ENCODE results near the gene TRIM34.
"Not testable (repeated sequence)": the region's sequence is repeated elsewhere in the genome, so short reads cannot be mapped to it uniquely, and the experiment has no call there.

TRIM34 gene

DNA sequence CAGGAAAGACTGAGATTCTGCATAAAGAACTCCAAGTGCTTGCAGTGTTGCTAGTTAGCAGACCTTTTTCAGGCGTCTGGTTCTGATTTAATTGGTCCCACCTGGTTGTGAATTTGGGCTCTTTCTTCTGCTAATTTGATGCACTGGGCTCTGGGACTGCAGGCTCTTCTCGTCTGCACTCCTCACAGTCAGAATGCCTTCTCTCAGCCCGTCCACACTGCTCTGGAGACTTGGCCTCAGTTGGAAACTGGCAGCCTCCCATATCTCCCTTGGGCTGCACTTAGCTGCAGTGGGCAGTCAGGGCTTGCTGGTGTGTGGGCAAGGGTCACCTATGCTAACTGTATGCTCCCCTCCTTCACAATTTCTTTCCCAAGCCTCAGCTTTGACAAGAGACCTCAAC is 26.8 kb upstream of the TRIM34 start:
- Histone ChIP-seq H2AFZ (ENCODE audit: low read length, unreplicated experiment) (peak overlapping the region; percentile 3), H3K4me3 (ENCODE audit: low read depth, low read length) (peak overlapping the region; percentile 90), H3K4me1 (ENCODE audit: control insufficient read depth, insufficient read depth, low read length, unreplicated experiment) (peaks cover 33% of the 10 kb centered on the region), H3K36me3 (ENCODE audit: insufficient read depth, low read length) (no peaks in the 10 kb centered on the region), H3K79me2 (ENCODE audit: control insufficient read depth, insufficient read depth, low read length, unreplicated experiment) (peaks cover 11% of the 10 kb centered on the region), H3K27me3 (ENCODE audit: insufficient read depth, low read length) (no peaks in the 10 kb centered on the region), H3K27ac (ENCODE audit: low read depth, low read length) (no peak overlapping the region)

DNA sequence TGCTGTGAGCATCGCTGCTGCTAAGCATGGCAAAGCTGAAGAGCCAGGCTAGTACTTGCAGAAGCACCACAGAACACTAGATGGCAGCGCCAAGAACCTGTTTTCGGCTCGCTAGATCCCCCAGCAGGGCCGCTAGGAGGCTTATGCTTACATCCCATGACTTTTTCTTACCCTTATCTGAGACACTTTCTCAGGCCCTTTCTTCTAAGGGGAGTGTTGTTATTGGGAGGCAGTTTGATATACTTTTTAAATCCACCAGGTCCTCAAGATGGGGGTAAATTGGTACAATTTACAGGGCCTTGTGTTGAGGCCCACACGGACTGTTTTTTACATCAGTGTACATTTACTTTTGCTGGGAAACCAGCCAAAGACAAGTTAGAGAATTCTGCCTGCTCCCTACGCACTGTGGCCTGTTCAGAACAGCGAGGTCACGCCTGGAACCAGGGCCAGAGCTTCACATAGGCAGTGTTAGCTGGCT is 24.4 kb upstream of the TRIM34 start:
- Histone ChIP-seq H3K27ac (ENCODE audit: low read depth, low read length) (no peak overlapping the region), H3K79me2 (ENCODE audit: control insufficient read depth, insufficient read depth, low read length, unreplicated experiment) (peaks cover 11% of the 10 kb centered on the region), H3K36me3 (ENCODE audit: insufficient read depth, low read length) (no peaks in the 10 kb centered on the region), H3K4me1 (ENCODE audit: control insufficient read depth, insufficient read depth, low read length, unreplicated experiment) (peaks cover 38% of the 10 kb centered on the region), H3K27me3 (ENCODE audit: insufficient read depth, low read length) (no peaks in the 10 kb centered on the region), H3K4me3 (ENCODE audit: low read depth, low read length) (no peak overlapping the region), H2AFZ (ENCODE audit: low read length, unreplicated experiment) (no peak overlapping the region)

DNA sequence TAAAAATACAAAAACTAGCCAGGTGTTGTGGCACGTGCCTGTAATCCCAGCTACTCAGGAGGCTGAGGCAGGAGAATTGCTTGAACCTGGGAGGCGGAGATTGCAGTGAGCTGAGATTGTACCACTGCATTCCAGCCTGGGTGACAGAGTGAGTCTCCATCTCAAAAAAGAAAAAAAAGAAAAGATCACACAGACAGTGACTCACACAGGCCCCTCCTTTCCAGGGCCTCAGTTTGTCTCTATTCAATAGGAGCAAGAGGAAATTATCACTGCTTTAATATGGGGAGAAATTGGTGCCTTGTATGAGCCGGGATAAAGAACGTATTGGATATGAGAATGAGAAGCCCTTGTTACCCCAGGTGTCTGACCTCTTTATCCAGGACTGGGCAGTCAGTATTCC is 22.0 kb upstream of the TRIM34 start:
- H3K4me3 ChIP-seq (ENCODE audit: low read depth, low read length); H3K79me2 ChIP-seq (ENCODE audit: control insufficient read depth, insufficient read depth, low read length, unreplicated experiment); H3K36me3 ChIP-seq (ENCODE audit: insufficient read depth, low read length); H3K27me3 ChIP-seq (ENCODE audit: insufficient read depth, low read length); H2AFZ ChIP-seq (ENCODE audit: low read length, unreplicated experiment): not testable (repeated sequence)
- H3K4me1 ChIP-seq (ENCODE audit: control insufficient read depth, insufficient read depth, low read length, unreplicated experiment), result peaks cover 46% of the 10 kb centered on the region
- H3K27ac ChIP-seq (ENCODE audit: low read depth, low read length), result 0 out of 2 replicates have a peak overlapping the region, but pooled peaks have one; percentile 2

DNA sequence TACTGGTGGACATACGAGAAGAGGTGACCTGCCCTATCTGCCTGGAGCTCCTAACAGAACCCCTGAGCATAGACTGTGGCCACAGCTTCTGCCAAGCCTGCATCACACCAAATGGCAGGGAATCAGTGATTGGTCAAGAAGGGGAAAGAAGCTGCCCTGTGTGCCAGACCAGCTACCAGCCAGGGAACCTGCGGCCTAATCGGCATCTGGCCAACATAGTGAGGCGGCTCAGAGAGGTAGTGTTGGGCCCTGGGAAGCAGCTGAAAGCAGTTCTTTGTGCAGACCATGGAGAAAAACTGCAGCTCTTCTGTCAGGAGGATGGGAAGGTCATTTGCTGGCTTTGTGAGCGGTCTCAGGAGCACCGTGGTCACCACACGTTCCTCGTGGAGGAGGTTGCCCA is 21.5 kb upstream of the TRIM34 start:
- Histone ChIP-seq H3K27ac (ENCODE audit: low read depth, low read length) (0 out of 2 replicates have a peak overlapping the region, but pooled peaks have one; percentile 2), H3K4me1 (ENCODE audit: control insufficient read depth, insufficient read depth, low read length, unreplicated experiment) (peaks cover 41% of the 10 kb centered on the region), H2AFZ (ENCODE audit: low read length, unreplicated experiment) (no peak overlapping the region), H3K4me3 (ENCODE audit: low read depth, low read length) (no peak overlapping the region), H3K79me2 (ENCODE audit: control insufficient read depth, insufficient read depth, low read length, unreplicated experiment) (peaks cover 6% of the 10 kb centered on the region), H3K27me3 (ENCODE audit: insufficient read depth, low read length) (no peaks in the 10 kb centered on the region), H3K36me3 (ENCODE audit: insufficient read depth, low read length) (peaks cover 5% of the 10 kb centered on the region; the same call in 1 of the 2 replicates)

DNA sequence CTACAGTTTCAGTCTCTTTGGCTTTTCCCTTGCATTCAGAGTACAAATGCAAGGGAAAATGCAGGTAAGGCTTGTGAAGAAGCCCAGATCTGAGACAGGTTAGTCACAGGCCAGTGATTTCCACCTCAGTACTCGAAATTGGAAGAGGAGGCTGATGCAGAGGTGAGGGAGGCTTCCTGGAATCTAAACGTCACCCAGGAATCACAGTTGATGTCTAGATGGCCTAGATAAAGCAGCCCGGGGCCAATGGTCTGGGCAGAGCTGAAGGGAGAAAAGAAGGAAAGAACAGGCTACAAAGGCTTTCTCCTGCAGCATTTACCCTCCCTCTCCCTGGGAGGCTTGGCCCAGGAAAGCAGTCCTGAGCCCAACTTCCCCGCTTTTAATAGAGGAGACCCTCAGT is 19.9 kb upstream of the TRIM34 start:
- peaks cover 5% of the 10 kb centered on the region; the same call in 1 of the 2 replicates for H3K36me3 ChIP-seq (ENCODE audit: insufficient read depth, low read length)
- H3K4me1 ChIP-seq (ENCODE audit: control insufficient read depth, insufficient read depth, low read length, unreplicated experiment), result peaks cover 32% of the 10 kb centered on the region
- no peak overlapping the region for H3K27ac ChIP-seq (ENCODE audit: low read depth, low read length)
- H3K27me3 ChIP-seq (ENCODE audit: insufficient read depth, low read length), result no peaks in the 10 kb centered on the region
- no peak overlapping the region for H3K4me3 ChIP-seq (ENCODE audit: low read depth, low read length)
- no peak overlapping the region for H2AFZ ChIP-seq (ENCODE audit: low read length, unreplicated experiment)
- H3K79me2 ChIP-seq (ENCODE audit: control insufficient read depth, insufficient read depth, low read length, unreplicated experiment), result peaks cover 2% of the 10 kb centered on the region

DNA sequence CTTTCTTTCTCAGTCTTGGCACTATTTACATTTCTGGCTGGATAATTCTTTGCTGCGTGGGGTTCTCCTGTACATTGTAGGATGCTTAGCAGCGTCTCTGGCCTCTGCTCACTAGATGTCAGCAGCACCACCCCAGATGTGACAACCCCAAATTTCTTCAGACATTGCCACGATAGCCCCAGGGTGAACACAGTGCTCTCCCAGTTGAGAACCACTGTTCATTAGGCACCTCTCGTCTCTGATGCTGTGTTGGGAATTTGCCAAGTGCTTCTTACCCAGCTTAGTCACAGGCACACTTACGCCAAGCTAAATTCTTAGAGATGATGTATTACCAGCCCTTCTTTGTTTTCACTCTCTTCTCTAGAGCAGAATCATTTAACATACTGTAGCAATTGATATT is 19.0 kb upstream of the TRIM34 start:
- H2AFZ ChIP-seq (ENCODE audit: low read length, unreplicated experiment), result no peak overlapping the region
- H3K36me3 ChIP-seq (ENCODE audit: insufficient read depth, low read length), result peaks cover 9% of the 10 kb centered on the region; the same call in 1 of the 2 replicates
- H3K4me1 ChIP-seq (ENCODE audit: control insufficient read depth, insufficient read depth, low read length, unreplicated experiment), result peaks cover 25% of the 10 kb centered on the region
- no peak overlapping the region for H3K4me3 ChIP-seq (ENCODE audit: low read depth, low read length)
- H3K27ac ChIP-seq (ENCODE audit: low read depth, low read length), result peak overlapping the region; percentile 69
- H3K27me3 ChIP-seq (ENCODE audit: insufficient read depth, low read length), result no peaks in the 10 kb centered on the region
- H3K79me2 ChIP-seq (ENCODE audit: control insufficient read depth, insufficient read depth, low read length, unreplicated experiment), result no peaks in the 10 kb centered on the region

DNA sequence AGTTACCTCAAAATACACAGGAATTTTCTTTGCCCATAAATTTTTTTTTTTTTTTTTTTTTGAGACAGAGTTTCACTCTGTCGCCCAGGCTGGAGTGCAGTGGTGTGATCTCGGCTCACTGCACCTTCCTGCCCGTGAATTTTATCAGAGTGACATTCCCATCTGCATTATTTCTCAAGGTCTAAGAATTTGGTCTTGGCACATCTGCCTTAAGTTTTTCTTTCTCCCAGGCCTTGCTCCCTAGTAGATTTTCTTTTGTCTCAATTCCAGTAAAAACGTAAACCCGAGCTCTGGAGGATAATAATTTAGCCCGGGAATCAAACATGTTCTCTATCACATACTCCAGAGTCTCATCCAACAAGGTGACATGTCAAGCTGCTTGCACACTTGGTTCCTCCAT is 16.0 kb upstream of the TRIM34 start:
- no peaks in the 10 kb centered on the region for H3K79me2 ChIP-seq (ENCODE audit: control insufficient read depth, insufficient read depth, low read length, unreplicated experiment)
- H3K4me3 ChIP-seq (ENCODE audit: low read depth, low read length), result no peak overlapping the region
- peaks cover 15% of the 10 kb centered on the region; the same call in 1 of the 2 replicates for H3K36me3 ChIP-seq (ENCODE audit: insufficient read depth, low read length)
- H2AFZ ChIP-seq (ENCODE audit: low read length, unreplicated experiment), result no peak overlapping the region
- peaks cover 13% of the 10 kb centered on the region for H3K4me1 ChIP-seq (ENCODE audit: control insufficient read depth, insufficient read depth, low read length, unreplicated experiment)
- H3K27ac ChIP-seq (ENCODE audit: low read depth, low read length), result no peak overlapping the region
- no peaks in the 10 kb centered on the region for H3K27me3 ChIP-seq (ENCODE audit: insufficient read depth, low read length)

DNA sequence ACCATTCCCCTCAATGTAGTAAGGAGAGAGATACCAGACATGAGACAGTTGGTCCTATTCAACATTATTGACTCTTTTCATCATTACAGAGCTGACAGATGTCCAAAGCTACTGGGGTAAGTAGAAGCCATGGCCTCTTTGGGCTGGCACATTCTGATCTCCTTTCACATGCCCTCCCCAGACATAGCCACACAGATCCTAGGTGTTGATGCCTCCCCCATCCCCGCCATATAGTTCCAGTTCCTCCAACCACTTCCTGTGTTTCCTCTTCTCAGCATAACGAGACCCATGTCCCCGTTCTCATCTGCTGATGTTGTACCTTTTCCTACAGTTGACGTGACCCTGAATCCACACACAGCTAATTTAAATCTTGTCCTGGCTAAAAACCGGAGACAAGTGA is 14.4 kb upstream of the TRIM34 start:
- Histone ChIP-seq H3K27me3 (ENCODE audit: insufficient read depth, low read length) (no peaks in the 10 kb centered on the region), H3K79me2 (ENCODE audit: control insufficient read depth, insufficient read depth, low read length, unreplicated experiment) (no peaks in the 10 kb centered on the region), H3K36me3 (ENCODE audit: insufficient read depth, low read length) (peaks cover 15% of the 10 kb centered on the region; the same call in 1 of the 2 replicates), H3K4me1 (ENCODE audit: control insufficient read depth, insufficient read depth, low read length, unreplicated experiment) (peaks cover 12% of the 10 kb centered on the region), H3K4me3 (ENCODE audit: low read depth, low read length) (no peak overlapping the region), H2AFZ (ENCODE audit: low read length, unreplicated experiment) (no peak overlapping the region), H3K27ac (ENCODE audit: low read depth, low read length) (no peak overlapping the region)

DNA sequence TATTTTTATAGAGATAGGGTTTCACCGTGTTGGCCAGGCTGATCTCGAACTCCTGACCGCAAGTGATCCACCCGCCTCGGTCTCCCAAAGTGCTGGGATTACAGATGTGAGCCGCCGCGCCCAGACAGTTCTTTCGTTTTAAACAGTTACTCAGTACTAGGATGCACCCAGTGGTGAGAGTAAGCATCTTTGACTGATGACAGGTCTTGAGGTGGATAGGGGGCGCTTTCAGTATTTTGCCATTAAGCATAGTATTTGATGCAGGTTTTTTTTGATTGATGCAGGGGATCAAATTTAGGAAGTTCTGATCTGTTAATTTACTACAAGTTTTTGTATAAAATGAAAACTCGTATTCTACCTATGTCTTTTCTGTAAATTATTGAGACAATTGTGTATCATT is 13.2 kb upstream of the TRIM34 start:
- Histone ChIP-seq H3K27me3 (ENCODE audit: insufficient read depth, low read length) (no peaks in the 10 kb centered on the region), H3K4me1 (ENCODE audit: control insufficient read depth, insufficient read depth, low read length, unreplicated experiment) (no peaks in the 10 kb centered on the region), H2AFZ (ENCODE audit: low read length, unreplicated experiment) (no peak overlapping the region), H3K36me3 (ENCODE audit: insufficient read depth, low read length) (peaks cover 15% of the 10 kb centered on the region; the same call in 1 of the 2 replicates), H3K4me3 (ENCODE audit: low read depth, low read length) (no peak overlapping the region), H3K79me2 (ENCODE audit: control insufficient read depth, insufficient read depth, low read length, unreplicated experiment) (no peaks in the 10 kb centered on the region), H3K27ac (ENCODE audit: low read depth, low read length) (no peak overlapping the region)

DNA sequence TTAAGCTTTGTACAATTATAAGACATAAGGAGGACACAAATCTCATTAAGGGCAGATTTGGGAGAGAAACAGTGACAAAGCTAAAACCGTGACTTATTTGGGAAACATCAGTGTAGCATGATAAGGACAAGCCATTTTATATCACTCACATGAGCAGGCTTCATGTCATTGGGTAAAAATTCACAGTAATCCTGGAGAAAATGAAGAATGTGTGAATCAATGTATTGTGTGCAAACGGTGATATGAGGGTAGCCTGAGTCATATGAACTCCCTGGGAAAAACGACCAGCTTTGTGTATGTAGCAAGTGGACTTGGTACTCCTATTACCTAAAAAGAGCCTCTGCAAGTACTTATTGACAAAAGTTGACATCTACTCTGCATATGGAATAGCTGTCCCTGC is 6.0 kb upstream of the TRIM34 start:
- no peak overlapping the region for H2AFZ ChIP-seq (ENCODE audit: low read length, unreplicated experiment)
- H3K79me2 ChIP-seq (ENCODE audit: control insufficient read depth, insufficient read depth, low read length, unreplicated experiment), result peaks cover 3% of the 10 kb centered on the region

DNA sequence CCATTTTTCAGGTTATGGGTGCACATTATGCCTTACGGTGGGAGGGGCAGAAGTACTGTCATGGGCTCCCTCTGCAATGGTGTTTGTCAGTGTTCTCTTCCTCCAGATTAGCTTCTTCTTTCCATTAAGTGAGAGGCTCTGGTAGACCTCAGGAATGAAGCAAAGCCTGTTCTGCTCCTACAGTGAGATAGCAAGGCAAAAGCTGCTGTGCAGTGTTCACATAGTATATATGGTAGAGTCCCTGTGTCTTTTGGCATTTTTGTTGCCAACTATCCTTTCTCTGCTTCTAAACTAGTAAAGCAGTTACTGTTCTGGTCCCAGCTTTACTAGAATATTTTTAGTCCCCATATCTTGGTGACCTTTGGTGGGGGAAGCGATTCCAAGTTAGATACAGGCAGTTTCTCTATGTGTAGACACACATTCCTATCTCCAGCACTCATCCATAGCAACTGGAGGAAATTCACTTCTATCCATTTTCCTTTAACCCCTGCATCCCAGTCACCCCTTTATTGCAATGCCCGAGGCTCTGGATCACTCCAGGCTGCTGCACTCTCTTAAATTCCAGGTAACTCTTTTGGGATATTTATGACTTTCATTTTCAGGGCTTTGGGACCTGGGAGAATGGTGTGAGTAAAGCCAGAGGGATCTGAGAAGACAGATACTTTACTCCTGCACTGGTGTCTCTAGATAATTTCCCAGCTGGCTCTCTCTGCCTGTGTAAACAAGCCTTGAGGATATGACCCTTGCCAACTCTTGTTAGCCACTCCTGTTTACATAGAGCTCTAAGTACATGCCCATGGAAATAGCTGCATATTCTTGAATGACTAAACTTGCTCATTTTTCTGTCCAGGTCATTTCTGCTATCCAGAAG is 3.9 kb upstream of the TRIM34 start:
- Histone ChIP-seq H3K4me1 (ENCODE audit: control insufficient read depth, insufficient read depth, low read length, unreplicated experiment) (peaks cover 52% of the 10 kb centered on the region), H3K79me2 (ENCODE audit: control insufficient read depth, insufficient read depth, low read length, unreplicated experiment) (peaks cover 13% of the 10 kb centered on the region), H3K27me3 (ENCODE audit: insufficient read depth, low read length) (no peaks in the 10 kb centered on the region), H2AFZ (ENCODE audit: low read length, unreplicated experiment) (peak overlapping the region; percentile 46), H3K36me3 (ENCODE audit: insufficient read depth, low read length) (no peaks in the 10 kb centered on the region), H3K27ac (ENCODE audit: low read depth, low read length) (peak overlapping the region; percentile 95), H3K4me3 (ENCODE audit: low read depth, low read length) (peak overlapping the region; percentile 67)

More for the DNA sequence above, 6.0 kb upstream of the TRIM34 start:
- Histone ChIP-seq H3K27me3 (ENCODE audit: insufficient read depth, low read length) (no peaks in the 10 kb centered on the region), H3K27ac (ENCODE audit: low read depth, low read length) (peak overlapping the region; percentile 95), H3K36me3 (ENCODE audit: insufficient read depth, low read length) (no peaks in the 10 kb centered on the region), H3K4me1 (ENCODE audit: control insufficient read depth, insufficient read depth, low read length, unreplicated experiment) (peaks cover 44% of the 10 kb centered on the region), H3K4me3 (ENCODE audit: low read depth, low read length) (peak overlapping the region; percentile 3; the same call in 1 of the 2 replicates)

All from ACC112 (cell line).